Panc1 (cell line): ENCODE measurements around the gene ZFAND2B. TPM values are rescaled to one million over a fixed set of nuclear protein-coding genes. Genes with fewer than 3 reads are reported as not detected.

ENCODE experiments used
- ATAC-seq: fragments of 200-7000 bp; cut with Tn5 transposase; 2 replicates; pipeline ENCODE4 v1.9.1; 2020; ENCODE audit warnings: mild to moderate bottlenecking, moderate library complexity
- BruUV-seq: library from RNA; stranded (reverse); fragments of 400-500 nt; replicated peaks from 2 replicates; lab custom pipeline; 2021; lab: Mats Ljungman, UMichigan
- CTCF ChIA-PET: fragments of 300-600 bp; sonication (Branson Sonifier 250); formaldehyde crosslinking; loops from one replicate; lab custom pipeline; 2022; ENCODE audit warnings: antibody characterized with exemption; lab: Charles Lee
- POLR2A ChIA-PET: fragments of 300-600 bp; sonication (Branson Sonifier 250); formaldehyde crosslinking; loops from one replicate; lab custom pipeline; 2022; ENCODE audit warnings: antibody characterized with exemption; lab: Charles Lee
- DNase-seq: peaks from one replicate; pipeline ENCODE4 v3.0.0-alpha.2; 2010; ENCODE audit warnings: low read depth, low spot score
- H3K27ac ChIP-seq: 2 replicates; pipeline ENCODE4 v1.5.1; 2011; ENCODE audit warnings: mild to moderate bottlenecking, low read length, inconsistent platforms
- H3K27me3 ChIP-seq: fragments of 200-500 bp; sonication (Bioruptor generic); 2 replicates; pipeline ENCODE4 v1.6.0; 2014; ENCODE audit warnings: low read length, inconsistent platforms; ENCODE audit not compliant: control insufficient read depth, insufficient read depth
- H3K36me3 ChIP-seq: fragments of 200-500 bp; sonication (Bioruptor generic); 2 replicates; pipeline ENCODE4 v1.5.1; 2014; ENCODE audit warnings: inconsistent platforms, mild to moderate bottlenecking, low read length, moderate library complexity; ENCODE audit not compliant: control insufficient read depth, insufficient read depth
- H3K4me1 ChIP-seq: 2 replicates; pipeline ENCODE4 v1.5.1; 2011; ENCODE audit warnings: inconsistent platforms, mild to moderate bottlenecking, low read length, moderate library complexity; ENCODE audit not compliant: control insufficient read depth, insufficient read depth
- H3K4me3 ChIP-seq, 2 experiments: 2 replicates each; pipeline ENCODE4 v1.5.1; 2011 to 2012; ENCODE audit warnings: low read depth in 2 of 2, low read length in 2 of 2, mild to moderate bottlenecking in 2 of 2, inconsistent platforms in 1 of 2, moderate library complexity in 1 of 2
- H3K9me3 ChIP-seq: fragments of 200-500 bp; sonication (Bioruptor generic); 2 replicates; pipeline ENCODE4 v1.5.1; 2014; ENCODE audit warnings: low read depth, mild to moderate bottlenecking, inconsistent platforms, low read length, moderate library complexity; ENCODE audit not compliant: control insufficient read depth, insufficient read depth
- CTCF ChIP-seq: fragments of 450-650 bp; IDR thresholded peaks from 2 replicates; pipeline ENCODE4 v1.5.1; 2017; ENCODE audit warnings: mild to moderate bottlenecking
- POLR2AphosphoS5 ChIP-seq: IDR thresholded peaks from 2 replicates; pipeline ENCODE4 v1.6.1; 2012; ENCODE audit warnings: mild to moderate bottlenecking, low read depth, low read length, moderate library complexity
- REST ChIP-seq, 2 experiments: IDR thresholded peaks; 2 replicates each; pipeline ENCODE4 v1.6.1; 2011 to 2012; ENCODE audit warnings: low read depth in 2 of 2, control low read depth in 1 of 2, low read length in 1 of 2, mild to moderate bottlenecking in 1 of 2, moderate library complexity in 1 of 2; ENCODE audit not compliant: insufficient read depth in 1 of 2
- SIN3A ChIP-seq: IDR thresholded peaks from 2 replicates; pipeline ENCODE4 v1.6.1; 2012; ENCODE audit warnings: low read depth, mild to moderate bottlenecking, low read length, moderate library complexity, borderline replicate concordance; ENCODE audit not compliant: insufficient read depth
- TCF7L2 ChIP-seq: IDR thresholded peaks from 2 replicates; pipeline ENCODE4 v1.6.1; 2011; ENCODE audit warnings: mild to moderate bottlenecking, low read depth, low read length, inconsistent platforms
- in situ Hi-C: cut with HindIII; loops from 2 replicates; pipeline ENCODE4 v1.10.0; 2016; ENCODE audit warnings: low sequenced_read_pairs, low pct_unique_long_range_greater_than_20kb
- intact Hi-C: fragments of 100-400 bp; cut with micrococcal nuclease; formaldehyde crosslinking; loops from one replicate; pipeline ENCODE4 v1.10.0; 2022; ENCODE audit not compliant: unreplicated experiment
- total RNA-seq: library from RNA; stranded (reverse); gene quantifications from one replicate; pipeline ENCODE4 v1.2.1, GENCODE V29; 2021; ENCODE audit not compliant: unreplicated experiment

The ZFAND2B gene
- total RNA-seq, 1 experiment from 2014 or later, result 43.2 TPM

GRCh38 chr2:219161097-219161496 lies 45.5 kb upstream of the ZFAND2B start:
- CTCF ChIA-PET, result no interaction called here
- Histone ChIP-seq H3K4me3 (peak overlapping the region; percentile 61 to 77), H3K9me3 (no peaks in the 10 kb centered on the region), H3K36me3 (no peaks in the 10 kb centered on the region), H3K27me3 (no peaks in the 10 kb centered on the region), H3K4me1 (peaks cover 5% of the 10 kb centered on the region), H3K27ac (peak overlapping the region; percentile 84)
- no peak; the same call in 1 of the 2 replicates for ATAC-seq
- no peak for DNase-seq
- in situ Hi-C loops (no loop called here), intact Hi-C loops (loop anchor here (2.0 to 10.0 kb wide), 2 partner anchors 54 to 134 kb away; partner anchors contain the start of gene ABCB6)
- BruUV-seq, result no TSS peak
- no peak for TF ChIP-seq CTCF
- no peak for TF ChIP-seq SIN3A
- TF ChIP-seq POLR2AphosphoS5, result no peak
- POLR2A ChIA-PET, result no interaction called here

- ATAC-seq (no peak), DNase-seq (no peak)
- H3K27me3 ChIP-seq, result no peaks in the 10 kb centered on the region
- POLR2A ChIA-PET, result no interaction called here
- no TSS peak for BruUV-seq
- H3K27ac ChIP-seq, result no peak overlapping the region
- intact Hi-C loops (loop anchor here (10.0 kb wide), 1 partner anchor 52 kb away; the partner anchor contains the start of gene ABCB6), in situ Hi-C loops (no loop called here)
- CTCF ChIA-PET, result interaction anchor here (0.7 kb wide), 1 partner anchor 32 kb away, joined by 3 read pairs; no protein-coding TSS in a partner anchor
- H3K4me3 ChIP-seq, result no peak overlapping the region
- H3K9me3 ChIP-seq, result no peaks in the 10 kb centered on the region
- H3K4me1 ChIP-seq, result peaks cover 5% of the 10 kb centered on the region
- no peaks in the 10 kb centered on the region for H3K36me3 ChIP-seq
- TF ChIP-seq REST (IDR thresholded peaks at IDR 0.05; ENCODE audit: insufficient read depth in 1 of 2, low read depth in 2 of 2, low read length in 1 of 2), result no peak
- TF ChIP-seq POLR2AphosphoS5, result no peak
- TF ChIP-seq SIN3A, result no peak
- no peak for TF ChIP-seq CTCF
- TF ChIP-seq TCF7L2, result no peak
Observed at GRCh38 chr2:219163156-219163555, 43.4 kb upstream of the ZFAND2B start.
